Measurements from ENCODE around the gene VAV2.

DNA sequence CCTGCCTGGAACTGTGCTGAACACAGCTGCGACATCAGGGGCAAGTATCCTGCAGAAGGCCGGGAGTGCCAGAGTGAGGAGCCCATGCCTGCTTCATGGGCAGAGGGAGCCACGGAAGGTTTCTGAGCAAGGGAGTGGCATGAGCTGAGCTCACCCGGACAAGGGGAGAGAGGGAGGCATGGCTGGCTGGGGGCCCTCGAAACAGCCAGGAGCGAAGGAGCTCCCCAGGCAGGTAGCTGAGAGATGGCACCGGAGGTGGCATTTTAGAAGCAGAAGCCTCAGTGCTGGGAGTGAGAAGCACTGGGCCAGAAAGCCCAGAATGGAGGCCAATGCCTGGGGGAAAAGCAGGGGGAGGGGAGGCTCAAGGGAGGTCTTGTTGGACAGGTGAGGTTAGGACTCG, 197.1 kb downstream of the VAV2 start:
- TF ChIP-seq GABPA (IDR thresholded peaks at IDR 0.05 in 1 of 2, conservative IDR thresholded peaks at IDR 0.05 in 1 of 2) (no peak), JUND (IDR thresholded peaks at IDR 0.05) (no peak), CTCF (IDR thresholded peaks at IDR 0.05; ENCODE audit: low read depth, low read length, missing input control) (no peak), YY1 (IDR thresholded peaks at IDR 0.05) (no peak), REST (IDR thresholded peaks at IDR 0.05) (no peak), MAX (IDR thresholded peaks at IDR 0.05) (no peak), FOXA1 (IDR thresholded peaks at IDR 0.05) (no peak), SP1 (IDR thresholded peaks at IDR 0.05) (no peak), HNF4A (conservative IDR thresholded peaks at IDR 0.05) (no peak), EGR1 (IDR thresholded peaks at IDR 0.05; ENCODE audit: low read depth in 2 of 2) (no peak)
